ENCODE results near the gene ZIM2. TPM values are rescaled to one million over a fixed set of nuclear protein-coding genes. Genes with fewer than 3 reads are reported as not detected.

Gene ZIM2
- 1 to 10 TPM in 1 of 6 experiments, under 1 TPM in 1, not detected in 4; 0.22 to 1.8 TPM for total RNA-seq
- long read RNA-seq, result 0 reads

GRCh38 chr19:56840451-56841192 is at the start of gene ZIM2, which contains the start of gene PEG3:
Gene ZIM2 (minus strand): TSS chr19:56840726. CDS start chr19:56824277, 16,449 bp downstream.
Gene PEG3 (minus strand): TSS chr19:56840726. CDS start chr19:56824655, 16,071 bp downstream.
- intact Hi-C loops (cut with DNase I), result no loop called here
- peak within 1 kb of the TSS in 2 of 3 donors; percentile 18 to 31 for H3K27ac ChIP-seq
- peak within 1 kb of the TSS; percentile 11 to 56 (median 45) for H3K4me3 ChIP-seq
- 27% methylated on average over 14 of the region's 49 CpGs for WGBS (ENCODE audit: insufficient coverage, low coverage, low lambda C conversion rate, missing lambda C conversion rate)
- H3K4me1 ChIP-seq, result no peaks in the 10 kb centered on the region
- H3K9me3 ChIP-seq, result no peaks in the 10 kb centered on the region
- ATAC-seq (no peak), DNase-seq (peak; percentile 35 to 71 (median 55))
- no peaks in the 10 kb centered on the region for H3K36me3 ChIP-seq
- no peaks in the 10 kb centered on the region for H3K27me3 ChIP-seq
- TF ChIP-seq POLR2A (IDR thresholded peaks at IDR 0.05), result no peak
- TF ChIP-seq CTCF (IDR thresholded peaks at IDR 0.05), result no peak

- no peaks in the 10 kb centered on the region for H3K27me3 ChIP-seq
- DNase-seq, result no peak
- no peaks in the 10 kb centered on the region for H3K9me3 ChIP-seq
- TF ChIP-seq POLR2A (IDR thresholded peaks at IDR 0.05) (no peak), CTCF (IDR thresholded peaks at IDR 0.05) (no peak)
- WGBS (ENCODE audit: insufficient coverage, low coverage, low lambda C conversion rate, missing lambda C conversion rate), result 37% methylated on average over 11 of the region's 14 CpGs
- ATAC-seq, result no peak
- no peak overlapping the region for H3K27ac ChIP-seq
- intact Hi-C loops (cut with DNase I), result no loop called here
- H3K4me1 ChIP-seq, result no peaks in the 10 kb centered on the region
- no peaks in the 10 kb centered on the region for H3K36me3 ChIP-seq
- no peak overlapping the region for H3K4me3 ChIP-seq
Observed at GRCh38 chr19:56885173-56885985, 44.9 kb upstream of the ZIM2 start.

- no peak for ATAC-seq
- Histone ChIP-seq H3K9me3 (no peaks in the 10 kb centered on the region), H3K27ac (no peak overlapping the region), H3K36me3 (no peaks in the 10 kb centered on the region), H3K4me3 (no peak overlapping the region), H3K4me1 (no peaks in the 10 kb centered on the region), H3K27me3 (no peaks in the 10 kb centered on the region)
- TF ChIP-seq CTCF (IDR thresholded peaks at IDR 0.05), result no peak
- no peak for TF ChIP-seq POLR2A (IDR thresholded peaks at IDR 0.05)
- 71% methylated on average over 3 of the region's 5 CpGs for WGBS (ENCODE audit: insufficient coverage, low coverage, low lambda C conversion rate, missing lambda C conversion rate)
- no peak for DNase-seq
- intact Hi-C loops (cut with DNase I), result no loop called here
Observed at GRCh38 chr19:56884441-56884840, 43.9 kb upstream of the ZIM2 start.

GRCh38 chr19:56880592-56881190 is 40.2 kb upstream of the ZIM2 start:
- DNase-seq (no peak), ATAC-seq (no peak)
- Histone ChIP-seq H3K4me3 (no peak overlapping the region), H3K27me3 (no peaks in the 10 kb centered on the region), H3K4me1 (no peaks in the 10 kb centered on the region), H3K27ac (no peak overlapping the region), H3K36me3 (no peaks in the 10 kb centered on the region), H3K9me3 (no peaks in the 10 kb centered on the region)
- intact Hi-C loops (cut with DNase I), result no loop called here
- 53% methylated on average over 4 of the region's 5 CpGs for WGBS (ENCODE audit: insufficient coverage, low coverage, low lambda C conversion rate, missing lambda C conversion rate)
- no peak for TF ChIP-seq POLR2A (IDR thresholded peaks at IDR 0.05)

Data from right lobe of liver (tissue), 6 donors.